ENCODE measurements around the gene SPRR5.

DNA sequence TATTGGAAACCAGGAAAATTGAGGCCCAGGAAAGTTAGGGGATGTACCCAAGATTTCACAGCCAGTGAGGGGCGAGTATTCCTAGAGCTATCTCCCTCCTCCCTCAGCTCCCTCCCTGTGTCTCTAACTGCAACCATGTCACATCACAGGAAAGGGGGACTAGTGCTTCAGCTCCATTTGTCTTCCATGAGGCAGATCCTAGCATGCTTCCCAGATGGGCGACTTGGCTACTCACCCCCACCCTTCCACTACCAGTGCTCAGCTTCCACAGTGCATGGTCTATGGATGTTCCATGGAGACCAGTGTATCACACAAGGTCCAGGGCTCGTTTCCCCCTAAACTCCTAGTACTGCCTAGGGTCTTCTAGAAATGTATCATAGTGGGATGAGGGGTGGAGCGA is 18.8 kb downstream of the SPRR5 start:
- TF ChIP-seq, protein P1, sequence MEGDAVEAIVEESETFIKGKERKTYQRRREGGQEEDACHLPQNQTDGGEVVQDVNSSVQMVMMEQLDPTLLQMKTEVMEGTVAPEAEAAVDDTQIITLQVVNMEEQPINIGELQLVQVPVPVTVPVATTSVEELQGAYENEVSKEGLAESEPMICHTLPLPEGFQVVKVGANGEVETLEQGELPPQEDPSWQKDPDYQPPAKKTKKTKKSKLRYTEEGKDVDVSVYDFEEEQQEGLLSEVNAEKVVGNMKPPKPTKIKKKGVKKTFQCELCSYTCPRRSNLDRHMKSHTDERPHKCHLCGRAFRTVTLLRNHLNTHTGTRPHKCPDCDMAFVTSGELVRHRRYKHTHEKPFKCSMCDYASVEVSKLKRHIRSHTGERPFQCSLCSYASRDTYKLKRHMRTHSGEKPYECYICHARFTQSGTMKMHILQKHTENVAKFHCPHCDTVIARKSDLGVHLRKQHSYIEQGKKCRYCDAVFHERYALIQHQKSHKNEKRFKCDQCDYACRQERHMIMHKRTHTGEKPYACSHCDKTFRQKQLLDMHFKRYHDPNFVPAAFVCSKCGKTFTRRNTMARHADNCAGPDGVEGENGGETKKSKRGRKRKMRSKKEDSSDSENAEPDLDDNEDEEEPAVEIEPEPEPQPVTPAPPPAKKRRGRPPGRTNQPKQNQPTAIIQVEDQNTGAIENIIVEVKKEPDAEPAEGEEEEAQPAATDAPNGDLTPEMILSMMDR (conservative IDR thresholded peaks at IDR 0.05), result no peak
- no peak for TF ChIP-seq ZFX (IDR thresholded peaks at IDR 0.05)
